PC-9 (cell line): ENCODE measurements around the gene IFNLR1. TPM values are rescaled to one million over a fixed set of nuclear protein-coding genes. Genes with fewer than 3 reads are reported as not detected.

Source experiments
- BruUV-seq: library from RNA; stranded (reverse); fragments of 400-500 nt; replicated peaks from 2 replicates; lab custom pipeline; 2021; lab: Mats Ljungman, UMichigan
- CTCF ChIA-PET: fragments of 300-600 bp; sonication (Branson Sonifier 250); formaldehyde crosslinking; loops from one replicate; lab custom pipeline; 2022; ENCODE audit warnings: antibody characterized with exemption; lab: Charles Lee
- POLR2A ChIA-PET: fragments of 300-600 bp; sonication (Branson Sonifier 250); formaldehyde crosslinking; loops from one replicate; lab custom pipeline; 2022; ENCODE audit warnings: antibody characterized with exemption; ENCODE audit not compliant: unreplicated experiment; lab: Charles Lee
- DNase-seq, 2 experiments: peaks; one replicate each; pipeline versions ENCODE4 v3.0.0 to v3.0.0-alpha.2; 2015 to 2022; ENCODE audit warnings: mixed read lengths in 1 of 2
- H2AFZ ChIP-seq: fragments of 200-600 bp; sonication (generic); 2 replicates; pipeline ENCODE4 v1.8.1; 2017; ENCODE audit warnings: antibody characterized with exemption
- H3F3A ChIP-seq: fragments of 200-600 bp; sonication (generic); 2 replicates; pipeline ENCODE4 v1.8.1; 2017; ENCODE audit warnings: antibody characterized with exemption, mild to moderate bottlenecking, low read depth; ENCODE audit not compliant: insufficient read depth
- H3K27ac ChIP-seq: fragments of 200-600 bp; sonication (generic); 2 replicates; pipeline ENCODE4 v1.6.1; 2016; ENCODE audit warnings: mixed run types
- H3K27me3 ChIP-seq: fragments of 200-600 bp; sonication (generic); 2 replicates; pipeline ENCODE4 v1.6.1; 2016; ENCODE audit warnings: low read depth, mixed run types; ENCODE audit not compliant: insufficient read depth
- H3K36me3 ChIP-seq: fragments of 200-600 bp; sonication (generic); 2 replicates; pipeline ENCODE4 v1.6.1; 2016; ENCODE audit warnings: low read depth, mixed run types
- H3K4me1 ChIP-seq: fragments of 200-600 bp; sonication (generic); replicated peaks from 2 replicates; pipeline ENCODE4 v1.6.1; 2016; ENCODE audit warnings: mixed run types; ENCODE audit not compliant: insufficient read depth
- H3K4me2 ChIP-seq: fragments of 200-600 bp; sonication (generic); 2 replicates; pipeline ENCODE4 v1.6.1; 2017; ENCODE audit warnings: mixed run types
- H3K4me3 ChIP-seq: fragments of 200-600 bp; sonication (generic); 2 replicates; pipeline ENCODE4 v1.6.1; 2016; ENCODE audit warnings: mixed run types
- H3K79me2 ChIP-seq: fragments of 200-600 bp; sonication (generic); 2 replicates; pipeline ENCODE4 v1.6.1; 2017; ENCODE audit warnings: low read depth, mixed run types
- H3K9me2 ChIP-seq: fragments of 200-600 bp; sonication (generic); 2 replicates; pipeline ENCODE4 v1.8.1; 2017; ENCODE audit warnings: mild to moderate bottlenecking; ENCODE audit not compliant: insufficient read depth
- H3K9me3 ChIP-seq: fragments of 200-600 bp; sonication (generic); 2 replicates; pipeline ENCODE4 v1.8.1; 2016; ENCODE audit warnings: low read depth; ENCODE audit not compliant: insufficient read depth
- H4K20me1 ChIP-seq: fragments of 200-600 bp; sonication (generic); 2 replicates; pipeline ENCODE4 v1.8.1; 2017; ENCODE audit not compliant: insufficient read depth
- CTCF ChIP-seq: fragments of 200-600 bp; sonication (generic); conservative IDR thresholded peaks from 2 replicates; pipeline ENCODE4 v1.6.1; 2017; ENCODE audit warnings: mixed run types, antibody characterized with exemption, mild to moderate bottlenecking, moderate library complexity
- EZH2 ChIP-seq: fragments of 200-600 bp; sonication (generic); IDR thresholded peaks from 2 replicates; pipeline ENCODE4 v1.8.0; 2017; ENCODE audit warnings: antibody characterized with exemption, low read depth
- intact Hi-C: fragments of 100-400 bp; cut with micrococcal nuclease; formaldehyde crosslinking; loops from one replicate; pipeline ENCODE4 v1.10.0; 2022; ENCODE audit not compliant: unreplicated experiment
- total RNA-seq: library from RNA; stranded (reverse); gene quantifications from 2 replicates; pipeline ENCODE4 v1.2.3, GENCODE V29; 2021

IFNLR1 gene
- total RNA-seq, 1 experiment from 2014 or later = 5.5 TPM

GRCh38 chr1:24108334-24109165, 78.5 kb downstream of the IFNLR1 start:
- Histone ChIP-seq H4K20me1 (no peaks in the 10 kb centered on the region), H3K9me2 (no peaks in the 10 kb centered on the region), H3K4me1 (peaks cover 4% of the 10 kb centered on the region; the same call in 1 of the 2 replicates), H3K79me2 (no peaks in the 10 kb centered on the region), H3K9me3 (no peaks in the 10 kb centered on the region), H3K36me3 (no peaks in the 10 kb centered on the region), H3K4me3 (no peak overlapping the region), H3K27ac (no peak overlapping the region), H2AFZ (no peak overlapping the region), H3F3A (no peaks in the 10 kb centered on the region), H3K4me2 (peak overlapping the region; percentile 36), H3K27me3 (no peaks in the 10 kb centered on the region)
- ChIA-PET POLR2A (interaction anchor here (0.9 kb wide), 1 partner anchor 344 kb away, joined by 4 read pairs; no protein-coding TSS in a partner anchor), CTCF (no interaction called here)
- TF ChIP-seq EZH2 = no peak
- TF ChIP-seq CTCF = no peak
- TSS peak; percentile 41 for BruUV-seq
- peak; percentile 60 to 65 for DNase-seq
- intact Hi-C loops = loop anchor here (5.0 kb wide), 2 partner anchors 36 to 151 kb away; partner anchors contain the start of gene PNRC2

GRCh38 chr1:24107462-24108138, 79.5 kb downstream of the IFNLR1 start:
- H3K4me3 ChIP-seq = no peak overlapping the region

More at GRCh38 chr1:24107462-24108138, 79.5 kb downstream of the IFNLR1 start:
- CTCF ChIA-PET = no interaction called here
- Histone ChIP-seq H3K4me1 (peaks cover 4% of the 10 kb centered on the region; the same call in 1 of the 2 replicates), H3K27ac (no peak overlapping the region), H3K9me2 (no peaks in the 10 kb centered on the region), H3K79me2 (no peaks in the 10 kb centered on the region), H3K4me2 (peak overlapping the region; percentile 36), H4K20me1 (no peaks in the 10 kb centered on the region), H3K36me3 (no peaks in the 10 kb centered on the region), H3K27me3 (no peaks in the 10 kb centered on the region), H2AFZ (no peak overlapping the region), H3F3A (no peaks in the 10 kb centered on the region), H3K9me3 (no peaks in the 10 kb centered on the region)
- peak in 1 of 2 experiments; percentile 64 for DNase-seq
- POLR2A ChIA-PET = interaction anchor here (0.6 to 0.9 kb wide), 2 partner anchors 194 to 344 kb away, joined by 3 to 4 read pairs; partner anchors contain the start of gene CNR2
- TSS peak; percentile 27 for BruUV-seq
- intact Hi-C loops = loop anchor here (5.0 kb wide), 2 partner anchors 35 to 150 kb away; partner anchors contain the start of gene PNRC2
- no peak for TF ChIP-seq CTCF
- TF ChIP-seq EZH2 = no peak
